Epithelial cell of proximal tubule (primary cell): Measurements from ENCODE around the gene CPA5. TPM values are rescaled to one million over a fixed set of nuclear protein-coding genes. Genes with fewer than 3 reads are reported as not detected.

Experiments used
- DNase-seq: peaks from one replicate; pipeline ENCODE4 v3.0.0-alpha.2; 2011; ENCODE audit warnings: low read depth
- H3K4me3 ChIP-seq: 2 replicates; pipeline ENCODE4 v1.5.1; 2011; ENCODE audit warnings: low read depth, mild to moderate bottlenecking, low read length
- total RNA-seq: library from RNA; depleted of rRNA; stranded (reverse); fragments of >200 nt; gene quantifications from 2 replicates; pipeline ENCODE4 v1.2.3, GENCODE V29; 2015
- TF ChIP-seq, protein P1 (sequence below): conservative IDR thresholded peaks from 2 replicates; pipeline ENCODE4 v1.5.1; 2012; ENCODE audit warnings: low read depth, mild to moderate bottlenecking, low read length

The CPA5 gene
- total RNA-seq, 1 donor from 2014 or later: 0.12 TPM

DNA sequence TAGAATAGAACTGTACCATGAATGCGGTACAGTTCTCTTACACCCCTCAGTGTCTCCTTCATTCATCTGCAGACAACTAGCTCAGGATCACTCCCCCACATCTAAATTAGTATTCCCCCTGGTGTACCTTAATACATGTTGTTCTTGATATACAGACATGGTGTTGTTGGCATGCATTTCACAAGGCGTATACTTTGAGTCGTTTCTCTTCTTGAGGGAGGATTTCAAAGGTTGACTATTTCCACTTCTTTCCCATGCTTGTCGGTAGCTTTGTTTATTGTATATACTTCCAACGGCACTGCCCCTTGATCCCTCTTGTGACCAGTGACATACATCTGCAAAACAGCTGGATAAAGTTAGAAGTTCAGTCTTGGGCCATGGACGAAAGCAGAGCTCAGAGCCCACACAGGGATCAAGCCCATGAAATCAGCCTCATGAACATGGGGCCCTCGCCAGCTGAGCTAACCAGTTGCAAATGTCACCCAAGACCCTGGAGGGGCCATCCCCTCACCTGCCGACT is 43.1 kb upstream of the CPA5 start:
- no peak for DNase-seq
- TF ChIP-seq, protein P1, sequence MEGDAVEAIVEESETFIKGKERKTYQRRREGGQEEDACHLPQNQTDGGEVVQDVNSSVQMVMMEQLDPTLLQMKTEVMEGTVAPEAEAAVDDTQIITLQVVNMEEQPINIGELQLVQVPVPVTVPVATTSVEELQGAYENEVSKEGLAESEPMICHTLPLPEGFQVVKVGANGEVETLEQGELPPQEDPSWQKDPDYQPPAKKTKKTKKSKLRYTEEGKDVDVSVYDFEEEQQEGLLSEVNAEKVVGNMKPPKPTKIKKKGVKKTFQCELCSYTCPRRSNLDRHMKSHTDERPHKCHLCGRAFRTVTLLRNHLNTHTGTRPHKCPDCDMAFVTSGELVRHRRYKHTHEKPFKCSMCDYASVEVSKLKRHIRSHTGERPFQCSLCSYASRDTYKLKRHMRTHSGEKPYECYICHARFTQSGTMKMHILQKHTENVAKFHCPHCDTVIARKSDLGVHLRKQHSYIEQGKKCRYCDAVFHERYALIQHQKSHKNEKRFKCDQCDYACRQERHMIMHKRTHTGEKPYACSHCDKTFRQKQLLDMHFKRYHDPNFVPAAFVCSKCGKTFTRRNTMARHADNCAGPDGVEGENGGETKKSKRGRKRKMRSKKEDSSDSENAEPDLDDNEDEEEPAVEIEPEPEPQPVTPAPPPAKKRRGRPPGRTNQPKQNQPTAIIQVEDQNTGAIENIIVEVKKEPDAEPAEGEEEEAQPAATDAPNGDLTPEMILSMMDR: no peak
- no peak overlapping the region for H3K4me3 ChIP-seq

DNA sequence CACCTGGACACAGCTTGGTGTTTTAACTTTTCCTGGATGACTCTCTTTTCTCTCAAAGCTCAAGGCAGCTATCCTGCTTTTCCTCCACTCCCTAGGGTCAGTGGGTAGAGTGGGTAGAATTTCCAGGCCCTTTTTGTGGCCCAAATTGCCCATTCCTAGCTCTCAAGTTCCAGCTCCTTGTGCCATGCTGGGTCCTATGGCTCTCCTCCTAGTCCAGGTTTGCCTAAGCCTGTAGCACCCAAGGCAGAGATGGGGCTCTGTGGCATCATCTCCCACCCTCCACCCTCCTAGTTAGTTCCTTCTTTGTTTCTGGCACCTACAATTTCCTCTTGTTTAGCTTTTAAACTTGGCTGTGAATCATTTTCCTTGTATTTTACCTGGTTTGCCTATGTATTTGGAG is 42.0 kb upstream of the CPA5 start:
- no peak for DNase-seq
- TF ChIP-seq, protein P1: no peak
- no peak overlapping the region for H3K4me3 ChIP-seq

- no peak overlapping the region for H3K4me3 ChIP-seq
- TF ChIP-seq, protein P1: no peak
- DNase-seq: no peak
Observed at GRCh38 chr7:130303127-130303526, 41.5 kb upstream of the CPA5 start.

GRCh38 chr7:130303551-130303950 is 41.1 kb upstream of the CPA5 start:
- no peak for DNase-seq
- no peak overlapping the region for H3K4me3 ChIP-seq
- TF ChIP-seq, protein P1: no peak

DNA sequence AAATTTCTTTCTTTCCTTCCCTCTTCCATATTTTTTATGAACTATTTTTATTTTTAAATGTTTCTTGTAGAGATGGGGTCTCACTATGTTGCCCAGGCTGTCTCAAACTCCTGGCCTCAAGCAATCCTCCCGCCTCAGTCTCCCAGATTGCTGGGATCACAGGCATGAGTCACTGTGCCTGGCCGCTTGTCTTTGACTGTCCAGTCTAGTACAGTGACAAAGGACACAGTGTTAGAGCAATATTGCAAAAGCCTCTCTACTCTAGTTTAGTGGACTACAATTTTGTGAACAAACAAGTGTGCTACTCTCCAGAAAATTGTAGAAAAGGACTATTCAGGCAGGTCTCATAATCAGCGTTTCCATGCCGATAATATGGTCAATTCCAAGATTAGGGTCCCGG is 40.6 kb upstream of the CPA5 start:
- H3K4me3 ChIP-seq: no peak overlapping the region
- DNase-seq: no peak
- TF ChIP-seq, protein P1: no peak

DNA sequence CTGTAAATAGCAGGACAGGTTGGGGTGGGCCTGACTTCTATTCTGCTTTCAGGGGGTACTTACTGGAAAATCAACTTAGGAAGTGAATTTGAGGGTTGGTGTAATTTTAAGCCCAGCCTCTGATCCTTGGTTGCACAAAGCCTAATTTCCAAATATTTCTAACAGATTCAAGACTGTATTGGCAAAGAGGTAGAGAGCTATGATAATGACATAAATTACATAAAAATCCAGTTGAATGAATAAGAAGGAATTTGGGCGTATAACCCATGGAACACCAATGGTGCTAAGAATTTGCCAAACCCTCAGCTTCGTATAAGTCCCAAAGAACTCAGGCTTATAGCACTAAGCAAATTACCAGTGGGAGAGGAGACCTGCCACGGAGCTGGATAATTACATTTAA is 39.7 kb upstream of the CPA5 start:
- TF ChIP-seq, protein P1: no peak
- no peak for DNase-seq
- H3K4me3 ChIP-seq: no peak overlapping the region

GRCh38 chr7:130305433-130306042 is 39.1 kb upstream of the CPA5 start:
- H3K4me3 ChIP-seq: no peak overlapping the region
- no peak for DNase-seq
- TF ChIP-seq, protein P1: no peak
